NT2/D1 (cell line): ENCODE results near the gene VAV2.

ENCODE experiments used
- DNase-seq: peaks from one replicate; pipeline ENCODE4 v3.0.0-alpha.2; 2011; ENCODE audit warnings: low read depth, low spot score
- H3K27me3 ChIP-seq: 2 replicates; pipeline ENCODE4 v1.6.0; 2011; ENCODE audit warnings: mild to moderate bottlenecking; ENCODE audit not compliant: insufficient read length, insufficient read depth
- H3K36me3 ChIP-seq: 2 replicates; pipeline ENCODE4 v1.6.1; 2011; ENCODE audit warnings: mild to moderate bottlenecking, low read length, mixed read lengths; ENCODE audit not compliant: insufficient read depth, insufficient read length
- H3K4me1 ChIP-seq: 2 replicates; pipeline ENCODE4 v1.5.1; 2011; ENCODE audit not compliant: insufficient read depth, insufficient read length
- H3K4me3 ChIP-seq: 2 replicates; pipeline ENCODE4 v1.5.1; 2011; ENCODE audit warnings: low read depth; ENCODE audit not compliant: insufficient read length
- H3K9ac ChIP-seq: 2 replicates; pipeline ENCODE4 v1.6.0; 2011; ENCODE audit warnings: low read depth; ENCODE audit not compliant: insufficient read length
- H3K9me3 ChIP-seq: 2 replicates; pipeline ENCODE4 v1.5.1; 2011; ENCODE audit warnings: mild to moderate bottlenecking, low read length; ENCODE audit not compliant: insufficient read depth
- SUZ12 ChIP-seq: IDR thresholded peaks from 2 replicates; pipeline ENCODE4 v1.6.1; 2011; ENCODE audit not compliant: insufficient read length, insufficient read depth; ENCODE audit errors: extremely low read depth
- YY1 ChIP-seq: IDR thresholded peaks from 2 replicates; pipeline ENCODE4 v1.6.1; 2011; ENCODE audit not compliant: insufficient read length, insufficient read depth
- ZNF274 ChIP-seq: IDR thresholded peaks from 2 replicates; pipeline ENCODE4 v1.6.1; 2011; ENCODE audit warnings: mild to moderate bottlenecking, low read depth, low read length

Gene VAV2

DNA sequence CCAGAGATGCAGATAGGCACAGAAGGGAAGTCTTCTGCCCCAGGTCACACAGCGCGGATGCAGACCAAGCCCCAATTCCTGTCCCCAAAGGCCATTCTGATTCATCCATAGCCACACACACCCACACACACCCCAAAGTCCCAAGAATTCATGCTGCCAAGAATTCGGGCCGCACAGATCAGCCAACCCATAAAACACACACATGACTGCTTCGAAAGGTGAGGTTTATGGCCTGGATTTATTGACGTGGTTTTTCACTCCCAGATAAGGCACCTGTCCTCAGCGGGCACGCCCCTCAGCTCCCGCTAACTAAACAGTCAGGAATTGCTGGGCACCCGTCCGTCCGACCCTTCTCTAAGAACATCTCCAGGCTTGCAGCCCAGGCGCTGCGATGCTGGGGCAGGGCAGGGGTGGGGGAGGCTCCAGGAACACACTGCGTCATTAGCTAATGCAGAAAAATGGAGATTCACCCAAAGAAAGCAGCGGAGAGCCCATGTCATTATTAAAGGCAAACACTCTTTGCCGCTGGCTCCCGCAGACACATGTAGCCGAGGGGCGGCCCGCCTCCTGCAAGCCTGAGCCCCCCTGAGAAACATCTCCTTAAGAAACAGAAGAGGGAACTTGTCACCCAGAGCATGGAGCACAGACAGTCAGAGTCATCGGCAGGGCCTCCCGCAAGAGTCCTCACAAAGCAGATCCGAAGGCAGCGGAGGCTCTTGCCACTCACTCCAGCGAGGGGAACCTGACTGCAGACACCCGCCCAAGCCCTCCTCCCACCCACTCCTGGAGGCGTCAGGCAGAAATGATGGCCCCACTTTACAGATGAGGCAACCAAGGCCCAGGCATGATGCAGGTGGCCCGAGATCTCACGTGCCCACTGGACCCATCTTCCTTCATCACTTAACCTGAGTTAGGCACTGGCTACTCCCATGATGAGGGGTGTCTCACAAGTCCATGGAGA lies 19.9 kb downstream of the VAV2 start:
- peaks cover 2% of the 10 kb centered on the region for H3K36me3 ChIP-seq
- H3K9ac ChIP-seq: peak overlapping the region; percentile 21
- peaks cover 36% of the 10 kb centered on the region for H3K4me1 ChIP-seq
- no peaks in the 10 kb centered on the region for H3K9me3 ChIP-seq
- H3K4me3 ChIP-seq: no peak overlapping the region
- H3K27me3 ChIP-seq: no peaks in the 10 kb centered on the region
- TF ChIP-seq ZNF274: no peak
- TF ChIP-seq SUZ12: no peak
- no peak for TF ChIP-seq YY1
- no peak for DNase-seq

GRCh38 chr9:133971121-133971951 lies 20.8 kb downstream of the VAV2 start:
- Histone ChIP-seq H3K27me3 (no peaks in the 10 kb centered on the region), H3K36me3 (no peaks in the 10 kb centered on the region), H3K4me1 (peaks cover 33% of the 10 kb centered on the region), H3K9ac (no peak overlapping the region), H3K4me3 (no peak overlapping the region), H3K9me3 (no peaks in the 10 kb centered on the region)
- TF ChIP-seq YY1 (no peak), ZNF274 (no peak), SUZ12 (no peak)
- DNase-seq: no peak

GRCh38 chr9:133970581-133971058 lies 21.5 kb downstream of the VAV2 start:
- DNase-seq: no peak
- no peak for TF ChIP-seq YY1
- TF ChIP-seq SUZ12: no peak
- TF ChIP-seq ZNF274: no peak
- no peaks in the 10 kb centered on the region for H3K36me3 ChIP-seq
- no peaks in the 10 kb centered on the region for H3K27me3 ChIP-seq
- no peak overlapping the region for H3K4me3 ChIP-seq
- peaks cover 33% of the 10 kb centered on the region for H3K4me1 ChIP-seq
- peaks cover 1% of the 10 kb centered on the region; the same call in 1 of the 2 replicates for H3K9me3 ChIP-seq
- H3K9ac ChIP-seq: no peak overlapping the region

DNA sequence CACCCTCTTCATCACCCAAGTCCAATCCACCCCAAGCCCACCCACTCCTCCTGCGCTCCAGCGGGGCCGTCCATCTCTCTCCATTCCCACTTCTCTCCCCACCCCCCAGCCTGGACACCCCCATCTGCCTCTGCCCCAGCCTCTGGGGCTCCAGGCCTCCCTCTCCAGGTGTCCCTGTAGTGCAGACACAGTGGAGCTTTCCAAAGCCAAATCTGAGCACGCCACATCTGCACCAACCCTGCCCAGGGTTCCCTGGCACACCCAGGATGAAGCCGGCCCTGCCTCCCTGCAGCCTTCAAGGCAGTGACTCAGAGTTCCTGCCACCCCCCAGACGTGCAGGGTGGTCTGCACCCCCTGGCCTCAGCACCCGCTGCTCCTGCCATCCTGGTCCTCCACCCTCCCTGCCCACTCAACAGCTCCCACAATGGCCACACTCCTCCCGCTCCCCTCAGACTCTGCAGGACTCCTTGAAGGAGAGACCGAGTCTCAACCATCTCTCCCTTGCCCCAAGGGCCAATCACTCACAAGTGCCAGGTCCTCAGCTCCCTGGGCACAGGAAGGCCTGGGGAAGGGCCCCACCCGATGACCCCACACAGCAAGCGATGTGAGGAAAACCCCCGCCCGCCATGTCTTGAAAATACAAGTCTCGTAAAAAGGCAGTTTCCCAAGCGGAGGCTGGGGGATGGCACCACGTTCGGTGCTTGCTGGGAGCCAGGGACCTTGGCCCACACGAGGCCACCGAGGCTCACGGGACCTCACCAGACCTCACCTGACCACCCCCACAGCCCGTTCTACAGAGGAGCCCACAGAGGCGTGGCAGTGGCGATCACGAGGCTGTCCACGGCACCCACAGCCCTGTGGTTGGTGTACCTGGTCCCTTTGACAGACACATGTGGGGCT lies 22.2 kb downstream of the VAV2 start:
- Histone ChIP-seq H3K4me1 (peaks cover 33% of the 10 kb centered on the region), H3K4me3 (no peak overlapping the region), H3K9me3 (peaks cover 8% of the 10 kb centered on the region), H3K27me3 (no peaks in the 10 kb centered on the region), H3K36me3 (no peaks in the 10 kb centered on the region), H3K9ac (no peak overlapping the region)
- TF ChIP-seq SUZ12: no peak
- no peak for TF ChIP-seq YY1
- no peak for TF ChIP-seq ZNF274
- no peak for DNase-seq

- Histone ChIP-seq H3K9ac (no peak overlapping the region), H3K36me3 (no peaks in the 10 kb centered on the region), H3K27me3 (no peaks in the 10 kb centered on the region), H3K9me3 (peaks cover 16% of the 10 kb centered on the region), H3K4me1 (peaks cover 29% of the 10 kb centered on the region), H3K4me3 (no peak overlapping the region)
- no peak for TF ChIP-seq ZNF274
- no peak for TF ChIP-seq SUZ12
- no peak for TF ChIP-seq YY1
- no peak for DNase-seq
Measured at GRCh38 chr9:133968966-133969617, 23.0 kb downstream of the VAV2 start.

- no peak for DNase-seq
- no peak overlapping the region for H3K9ac ChIP-seq
- H3K4me3 ChIP-seq: no peak overlapping the region
- peaks cover 17% of the 10 kb centered on the region for H3K9me3 ChIP-seq
- H3K27me3 ChIP-seq: no peaks in the 10 kb centered on the region
- no peaks in the 10 kb centered on the region for H3K36me3 ChIP-seq
- no peak for TF ChIP-seq YY1
- no peak for TF ChIP-seq ZNF274
- no peak for TF ChIP-seq SUZ12
- H3K4me1 ChIP-seq: peaks cover 24% of the 10 kb centered on the region
Measured at GRCh38 chr9:133968428-133968827, 23.7 kb downstream of the VAV2 start.
